GM12878 (cell line): ENCODE measurements around the gene SHISA4. TPM values are rescaled to one million over a fixed set of nuclear protein-coding genes. Genes with fewer than 3 reads are reported as not detected.

Source experiments
- ATAC-seq: fragments of 200-7000 bp; cut with Tn5 transposase; 3 replicates; pipeline ENCODE4 v1.9.1; 2020; ENCODE audit warnings: mild to moderate bottlenecking, moderate library complexity
- BruUV-seq: library from RNA; stranded (reverse); fragments of 400-500 nt; replicated peaks from 2 replicates; lab custom pipeline; 2021; lab: Mats Ljungman, UMichigan
- CTCF ChIA-PET: fragments of 300-600 bp; sonication (Branson Sonifier 250); formaldehyde crosslinking; extraction: SDS; loops from one replicate; lab custom pipeline; 2021; ENCODE audit warnings: inconsistent platforms; lab: Yijun Ruan, JAX
- POLR2A ChIA-PET: fragments of 350-600 bp; formaldehyde crosslinking; extraction: SDS; loops from one replicate; lab custom pipeline; 2021; ENCODE audit warnings: inconsistent platforms; lab: Charles Lee
- RAD21 ChIA-PET: fragments of 300-600 bp; sonication (Branson Sonifier 250); formaldehyde crosslinking; loops from one replicate; lab custom pipeline; 2023; ENCODE audit warnings: antibody characterized with exemption; ENCODE audit not compliant: unreplicated experiment; lab: Charles Lee
- SMC1A ChIA-PET: fragments of 300-600 bp; sonication (Branson Sonifier 250); formaldehyde crosslinking; loops from one replicate; lab custom pipeline; 2023; ENCODE audit not compliant: unreplicated experiment, uncharacterized antibody; lab: Charles Lee
- DNase-seq: peaks from one replicate; pipeline ENCODE4 v3.0.0-alpha.2; 2011; ENCODE audit warnings: low read depth, low spot score
- FAIRE-seq: peaks from 3 replicates; lab custom pipeline; 2011; peaks lifted over from hg19 to GRCh38; lab: Jason Lieb, UNC
- H2AFZ ChIP-seq: 2 replicates; pipeline ENCODE4 v1.6.0; 2011; ENCODE audit warnings: low read depth, low read length, control low read depth; ENCODE audit not compliant: control insufficient read depth
- H3K27ac ChIP-seq: 2 replicates; pipeline ENCODE4 v1.5.1; 2011; ENCODE audit warnings: control low read depth; ENCODE audit not compliant: control insufficient read depth, insufficient read depth
- H3K27me3 ChIP-seq, 2 experiments: replicated peaks in 1 of 2; 2 replicates each; pipeline versions ENCODE4 v1.6.0 to v1.6.1; 2011; ENCODE audit warnings: low read length in 1 of 2; ENCODE audit not compliant: control insufficient read depth in 2 of 2, insufficient read depth in 2 of 2
- H3K36me3 ChIP-seq, 2 experiments: 2 replicates each; pipeline ENCODE4 v1.5.1; 2011; ENCODE audit warnings: low read length in 1 of 2; ENCODE audit not compliant: control insufficient read depth in 2 of 2, insufficient read depth in 2 of 2
- H3K4me1 ChIP-seq: 2 replicates; pipeline ENCODE4 v1.6.1; 2011; ENCODE audit warnings: mild to moderate bottlenecking, low read length, moderate library complexity, mixed read lengths; ENCODE audit not compliant: control insufficient read depth, insufficient read depth
- H3K4me2 ChIP-seq: 2 replicates; pipeline ENCODE4 v1.6.0; 2011; ENCODE audit warnings: control low read depth; ENCODE audit not compliant: control insufficient read depth, insufficient read depth
- H3K4me3 ChIP-seq: fragments of 200-600 bp; sonication (generic); 2 replicates; pipeline ENCODE4 v1.5.1; 2016
- H3K79me2 ChIP-seq: 2 replicates; pipeline ENCODE4 v1.6.0; 2011; ENCODE audit warnings: low read length; ENCODE audit not compliant: control insufficient read depth, insufficient read depth
- H3K9ac ChIP-seq: 2 replicates; pipeline ENCODE4 v1.8.0; 2011; ENCODE audit warnings: low read length, control low read depth, mixed read lengths; ENCODE audit not compliant: control insufficient read depth, insufficient read depth
- H3K9me3 ChIP-seq: replicated peaks from 3 replicates; pipeline ENCODE4 v1.5.1; 2011; ENCODE audit warnings: mild to moderate bottlenecking, low read length; ENCODE audit not compliant: control insufficient read depth, insufficient read depth
- H4K20me1 ChIP-seq: 2 replicates; pipeline ENCODE4 v1.6.0; 2011; ENCODE audit not compliant: control insufficient read depth, insufficient read depth
- ATF7 ChIP-seq: fragments of 450-650 bp; IDR thresholded peaks from 2 replicates; pipeline ENCODE4 v1.6.1; 2016; ENCODE audit warnings: low read depth, mild to moderate bottlenecking
- BACH1 ChIP-seq: fragments of 450-650 bp; IDR thresholded peaks from 2 replicates; pipeline ENCODE4 v1.6.1; 2017; ENCODE audit warnings: mild to moderate bottlenecking, borderline replicate concordance
- BCL11A ChIP-seq: IDR thresholded peaks from 2 replicates; pipeline ENCODE4 v1.6.1; 2011; ENCODE audit warnings: low read depth, low read length
- CHD4 ChIP-seq: fragments of 200-600 bp; sonication (generic); IDR thresholded peaks from 2 replicates; pipeline ENCODE4 v1.6.1; 2016; ENCODE audit warnings: mild to moderate bottlenecking
- EZH2 ChIP-seq: IDR thresholded peaks from 2 replicates; pipeline ENCODE4 v1.6.1; 2012; ENCODE audit warnings: low read depth, mild to moderate bottlenecking, control low read depth, inconsistent platforms, low read length, borderline replicate concordance; ENCODE audit not compliant: control insufficient read depth
- FOXM1 ChIP-seq: IDR thresholded peaks from 2 replicates; pipeline ENCODE4 v1.6.1; 2012; ENCODE audit warnings: low read depth, mild to moderate bottlenecking, inconsistent platforms, low read length, moderate library complexity
- HDAC2 ChIP-seq: fragments of 200-600 bp; sonication (generic); IDR thresholded peaks from 2 replicates; pipeline ENCODE4 v1.6.1; 2017
- KDM1A ChIP-seq: fragments of 200-600 bp; sonication (generic); IDR thresholded peaks from 2 replicates; pipeline ENCODE4 v1.6.1; 2016; ENCODE audit warnings: borderline replicate concordance
- LARP7 ChIP-seq: fragments of 450-650 bp; IDR thresholded peaks from 2 replicates; pipeline ENCODE4 v1.6.1; 2017; ENCODE audit warnings: mild to moderate bottlenecking
- NFXL1 ChIP-seq: fragments of 450-650 bp; IDR thresholded peaks from 2 replicates; pipeline ENCODE4 v1.6.1; 2017; ENCODE audit warnings: antibody characterized with exemption, mild to moderate bottlenecking, borderline replicate concordance
- POLR2AphosphoS2 ChIP-seq: IDR thresholded peaks from 2 replicates; pipeline ENCODE4 v1.6.1; 2011; ENCODE audit warnings: low read depth, mild to moderate bottlenecking, low read length, improper control_type of control experiment, moderate library complexity
- RAD21 ChIP-seq: IDR thresholded peaks from 2 replicates; pipeline ENCODE4 v1.6.1; 2011; ENCODE audit warnings: mild to moderate bottlenecking, low read depth, low read length, moderate library complexity; ENCODE audit not compliant: insufficient read depth
- RBBP5 ChIP-seq: fragments of 200-600 bp; sonication (generic); conservative IDR thresholded peaks from 2 replicates; pipeline ENCODE4 v1.6.1; 2016
- SIX5 ChIP-seq: IDR thresholded peaks from 2 replicates; pipeline ENCODE4 v1.6.1; 2011; ENCODE audit warnings: mild to moderate bottlenecking, low read depth, low read length, moderate library complexity; ENCODE audit not compliant: severe bottlenecking
- SPI1 ChIP-seq: IDR thresholded peaks from 2 replicates; pipeline ENCODE4 v1.6.1; 2011; ENCODE audit warnings: low read depth, mild to moderate bottlenecking, low read length, moderate library complexity, borderline replicate concordance; ENCODE audit not compliant: insufficient read depth
- STAT1 ChIP-seq: fragments of 450-650 bp; conservative IDR thresholded peaks from 2 replicates; pipeline ENCODE4 v1.6.1; 2014; ENCODE audit warnings: antibody characterized with exemption, mild to moderate bottlenecking
- TCF12 ChIP-seq: IDR thresholded peaks from 2 replicates; pipeline ENCODE4 v1.6.1; 2011; ENCODE audit warnings: low read depth, mild to moderate bottlenecking, low read length
- ZBTB33 ChIP-seq: fragments of 450-650 bp; IDR thresholded peaks from 2 replicates; pipeline ENCODE4 v1.6.1; 2017; ENCODE audit warnings: mild to moderate bottlenecking
- ZNF217 ChIP-seq: fragments of 450-650 bp; IDR thresholded peaks from 2 replicates; pipeline ENCODE4 v1.6.1; 2017; ENCODE audit warnings: antibody characterized with exemption, mild to moderate bottlenecking
- WGBS: methylation state at CpG from one replicate; pipeline ENCODE4 v1.1.6; 2016; ENCODE audit warnings: low lambda C conversion rate; ENCODE audit not compliant: insufficient replicate concordance, insufficient coverage; ENCODE audit errors: missing lambda C conversion rate; 5-methylcytosine and 5-hydroxymethylcytosine counted together
- in situ Hi-C: fragments of 300-500 bp; cut with MboI; formaldehyde crosslinking; loops from 9 replicates; pipeline ENCODE4 v1.14.3; 2018; ENCODE audit warnings: mixed read lengths
- intact Hi-C: fragments of 100-400 bp; cut with micrococcal nuclease; formaldehyde crosslinking; loops from one replicate; pipeline ENCODE4 v1.14.2; 2022; ENCODE audit not compliant: unreplicated experiment
- polyA plus RNA-seq, 11 experiments: library from polyadenylated mRNA; depleted of rRNA in 4 of 11; unstranded in 6 of 11; stranded (reverse) in 5 of 11; fragments of >200 nt; fragmentation: Nextera tagmentation in 4 of 11; fragmentation: Illumina TruSeq in 1 of 11; extraction: Ambion mirVana in 4 of 11; extraction: Trizol in 1 of 11; gene quantifications; 1 replicate in 1 of 11; 2 replicates in 10 of 11; pipeline versions ENCODE4 v1.2.1 to v1.2.3, GENCODE V29; 2011 to 2016; ENCODE audit warnings: inconsistent platforms in 2 of 11, missing spikeins in 2 of 11, low read depth in 1 of 11
- total RNA-seq, 4 experiments: library from RNA; depleted of rRNA in 3 of 4; stranded (reverse); fragments of >200 nt in 3 of 4; fragmentation: Illumina TruSeq in 1 of 4; extraction: Trizol in 1 of 4; gene quantifications; 2 replicates each; pipeline versions ENCODE4 v1.2.1 to v1.2.3, GENCODE V29; 2013 to 2021

The SHISA4 gene
- total and polyA plus RNA-seq, 10 of the 15 experiments (the other 5 are each of a cell fraction or from before 2014, with no cell fraction given), result 0.07 TPM; not detected in 8

- no peak for TF ChIP-seq HDAC2
- TF ChIP-seq SIX5, result no peak
- no peak for TF ChIP-seq FOXM1
- no peak for TF ChIP-seq NFXL1
- TF ChIP-seq SPI1, result no peak
- TF ChIP-seq ZNF217, result no peak
- no peak for TF ChIP-seq BACH1
These were observed 631 bp downstream of the SHISA4 start (continued) for GRCh38 chr1:201889090-201889968.

- POLR2A ChIA-PET, result no interaction called here
- FAIRE-seq, result no peak
These were observed 1.5 kb downstream of the SHISA4 start for GRCh38 chr1:201890223-201890622.

More at GRCh38 chr1:201890223-201890622, 1.5 kb downstream of the SHISA4 start:
- Histone ChIP-seq H3K4me1 (no peaks in the 10 kb centered on the region), H4K20me1 (no peaks in the 10 kb centered on the region), H3K79me2 (no peaks in the 10 kb centered on the region), H3K9ac (no peak overlapping the region), H3K36me3 (no peaks in the 10 kb centered on the region; a peak in 1 of 4 replicates), H3K27ac (no peak overlapping the region), H2AFZ (no peak overlapping the region), H3K4me3 (no peak overlapping the region), H3K4me2 (no peak overlapping the region), H3K27me3 (peaks cover 2 to 12% of the 10 kb centered on the region in 2 experiments; a peak in 3 of 4 replicates), H3K9me3 (no peaks in the 10 kb centered on the region)
- RAD21 ChIA-PET, result interaction anchor here (0.6 kb wide), 1 partner anchor 227 kb away, joined by 3 read pairs; no protein-coding TSS in a partner anchor
- DNase-seq (no peak), ATAC-seq (no peak)
- no TSS peak for BruUV-seq
- TF ChIP-seq EZH2, result no peak
- TF ChIP-seq TCF12, result no peak
- TF ChIP-seq BCL11A, result no peak
- no peak for TF ChIP-seq RAD21
- TF ChIP-seq LARP7, result no peak
- no peak for TF ChIP-seq CHD4
- TF ChIP-seq ATF7, result no peak
- TF ChIP-seq ZBTB33, result no peak
- no peak for TF ChIP-seq STAT1
- TF ChIP-seq POLR2AphosphoS2, result no peak
- TF ChIP-seq RBBP5, result no peak
- no peak for TF ChIP-seq KDM1A
- CTCF ChIA-PET, result interaction anchor here (10.2 kb wide), 1 partner anchor 78 kb away, joined by 233 read pairs; no protein-coding TSS in a partner anchor
- WGBS, result 68% methylated on average over 7 of the region's 7 CpGs
- intact Hi-C loops, result no loop called here
- SMC1A ChIA-PET, result no interaction called here
- in situ Hi-C loops, result loop anchor here (5.0 kb wide), 2 partner anchors 82 to 232 kb away; partner anchors contain the start of gene GPR37L1
